Prostate gland (tissue), 2 donors: Measurements from ENCODE around the gene MAPKAP1. TPM values are rescaled to one million over a fixed set of nuclear protein-coding genes. Genes with fewer than 3 reads are reported as not detected.
A peak's percentile ranks its signal among the peaks of the same experiment; 100 is the strongest.

Source experiments
- DNase-seq: peaks from one replicate; pipeline ENCODE4 v3.0.0-alpha.2; 2019; ENCODE audit warnings: low spot score
- H3K27ac ChIP-seq, 2 donors: fragments of 200-600 bp; sonication (generic); 2 replicates each; pipeline ENCODE4 v1.5.1; 2017 to 2019
- H3K27me3 ChIP-seq: fragments of 200-600 bp; sonication (generic); replicated peaks from 2 replicates; pipeline ENCODE4 v1.5.1; 2019; ENCODE audit not compliant: insufficient read depth
- H3K36me3 ChIP-seq, 2 donors: fragments of 200-600 bp; sonication (generic); 1 replicate in 1 of 2; 2 replicates in 1 of 2; pipeline versions ENCODE4 v1.5.1 to v1.8.1; 2017 to 2019
- H3K4me1 ChIP-seq: fragments of 200-600 bp; sonication (generic); replicated peaks from 2 replicates; pipeline ENCODE4 v1.5.1; 2019
- H3K4me3 ChIP-seq, 2 donors: fragments of 200-600 bp; sonication (generic); 2 replicates each; pipeline ENCODE4 v1.5.1; 2017 to 2019
- H3K9me3 ChIP-seq: fragments of 200-600 bp; sonication (generic); 2 replicates; pipeline ENCODE4 v1.5.1; 2017
- CTCF ChIP-seq, 4 experiments: fragments of 200-600 bp in 2 of 4; fragments of 450-650 bp in 2 of 4; sonication (generic) in 2 of 4; IDR thresholded peaks; 1 replicate in 3 of 4; 2 replicates in 1 of 4; pipeline ENCODE4 v1.5.1; 2016 to 2019; ENCODE audit warnings: antibody characterized with exemption in 4 of 4, mild to moderate bottlenecking in 2 of 4, moderate library complexity in 2 of 4
- POLR2A ChIP-seq: fragments of 450-650 bp; IDR thresholded peaks from one replicate; pipeline ENCODE4 v1.6.1; 2016; ENCODE audit warnings: antibody characterized with exemption, mild to moderate bottlenecking
- POLR2AphosphoS5 ChIP-seq: sonication (generic); formaldehyde crosslinking; IDR thresholded peaks from one replicate; pipeline ENCODE4 v1.6.1; 2017; ENCODE audit warnings: antibody characterized with exemption
- WGBS: methylation state at CpG from one replicate; pipeline ENCODE4 v1.1.5; 2018; 5-methylcytosine and 5-hydroxymethylcytosine counted together
- intact Hi-C: fragments of 100-400 bp; cut with DNase I; formaldehyde crosslinking; loops from one replicate; pipeline ENCODE4 v1.14.2; 2022
- total RNA-seq, 2 donors: library from RNA; depleted of rRNA; stranded (reverse); fragments of >200 nt; gene quantifications; one replicate each; pipeline ENCODE4 v1.1.0, GENCODE V29; 2016

Gene MAPKAP1
- 10 to 100 TPM; 62.4 to 91.2 TPM for total RNA-seq

GRCh38 chr9:125706651-125707471, at the start of gene MAPKAP1:
MAPKAP1 (minus strand) TSS chr9:125707208; CDS start chr9:125672574, 34,634 bp downstream.
- Histone ChIP-seq H3K4me3 (peak within 1 kb of the TSS; percentile 71 to 76), H3K9me3 (no peaks in the 10 kb centered on the region)
- TF ChIP-seq POLR2AphosphoS5 (peak; percentile 96), CTCF (IDR thresholded peaks at IDR 0.05) (peak in 2 of 4 experiments; percentile 1 to 32), POLR2A (peak; percentile 58)

GRCh38 chr9:125756518-125756917, 49.5 kb upstream of the MAPKAP1 start:
- 91% methylated on average over 4 of the region's 4 CpGs for WGBS

More at GRCh38 chr9:125706651-125707471, at the start of gene MAPKAP1:
- H3K4me1 ChIP-seq: peaks cover 7% of the 10 kb centered on the region
- H3K36me3 ChIP-seq: no peaks in the 10 kb centered on the region
- intact Hi-C loops: loop anchor here (2.0 kb wide), 1 partner anchor 40 kb away; the partner anchor contains the start of gene PBX3
- WGBS: under 1% methylated on average over 60 of the region's 63 CpGs
- DNase-seq: peak; percentile 93
- H3K27ac ChIP-seq: peak within 1 kb of the TSS; percentile 41 to 55
- no peaks in the 10 kb centered on the region for H3K27me3 ChIP-seq

GRCh38 chr9:125755340-125755739, 48.3 kb upstream of the MAPKAP1 start:
- H3K4me3 ChIP-seq: no peak overlapping the region
- no peaks in the 10 kb centered on the region for H3K27me3 ChIP-seq
- 49% methylated on average over 1 of the region's 1 CpG for WGBS
- H3K4me1 ChIP-seq: peaks cover 3% of the 10 kb centered on the region
- H3K9me3 ChIP-seq: no peaks in the 10 kb centered on the region
- no peak overlapping the region for H3K27ac ChIP-seq
- DNase-seq: no peak
- H3K36me3 ChIP-seq: no peaks in the 10 kb centered on the region
- TF ChIP-seq POLR2AphosphoS5 (no peak), CTCF (IDR thresholded peaks at IDR 0.05) (no peak), POLR2A (no peak)
- intact Hi-C loops: loop anchor here (10.0 kb wide), 1 partner anchor 281 kb away; no protein-coding TSS in a partner anchor

More at GRCh38 chr9:125756518-125756917, 49.5 kb upstream of the MAPKAP1 start:
- no peaks in the 10 kb centered on the region for H3K36me3 ChIP-seq
- DNase-seq: no peak
- intact Hi-C loops: loop anchor here (10.0 kb wide), 1 partner anchor 282 kb away; no protein-coding TSS in a partner anchor
- no peak overlapping the region for H3K27ac ChIP-seq
- no peaks in the 10 kb centered on the region for H3K9me3 ChIP-seq
- no peak for TF ChIP-seq POLR2A
- no peak for TF ChIP-seq CTCF (IDR thresholded peaks at IDR 0.05)
- no peak overlapping the region for H3K4me3 ChIP-seq
- H3K27me3 ChIP-seq: no peaks in the 10 kb centered on the region
- peaks cover 3% of the 10 kb centered on the region for H3K4me1 ChIP-seq

DNA sequence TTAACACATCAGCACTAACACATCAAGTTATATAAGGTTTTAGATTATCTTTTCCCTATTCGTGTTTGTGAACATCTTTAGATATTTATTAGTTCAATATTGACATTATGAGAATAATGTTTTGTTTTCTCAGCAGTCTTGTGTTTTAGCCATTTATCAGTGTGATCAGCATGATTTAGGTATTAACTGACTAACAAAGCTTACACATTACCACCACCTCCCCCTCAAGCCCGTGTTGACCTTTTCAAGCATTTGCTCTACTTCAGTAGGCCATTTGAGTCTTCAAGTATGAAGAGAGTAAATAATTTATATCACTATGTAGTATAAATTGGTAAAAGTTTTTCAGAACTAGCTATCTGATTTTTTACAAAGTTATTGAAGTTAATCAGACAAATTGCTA, 47.1 kb upstream of the MAPKAP1 start:
- no peaks in the 10 kb centered on the region for H3K4me1 ChIP-seq
- H3K27ac ChIP-seq: no peak overlapping the region
- H3K36me3 ChIP-seq: no peaks in the 10 kb centered on the region
- DNase-seq: no peak
- no peak for TF ChIP-seq POLR2A
- no peak for TF ChIP-seq POLR2AphosphoS5
- no peak for TF ChIP-seq CTCF (IDR thresholded peaks at IDR 0.05)
- no peaks in the 10 kb centered on the region for H3K27me3 ChIP-seq
- no peaks in the 10 kb centered on the region for H3K9me3 ChIP-seq
- H3K4me3 ChIP-seq: no peak overlapping the region
- WGBS: 41% methylated on average over 2 of the region's 2 CpGs
- intact Hi-C loops: loop anchor here (10.0 kb wide), 1 partner anchor 279 kb away; no protein-coding TSS in a partner anchor
